Dermis microvascular lymphatic vessel endothelial cell (primary cell): Measurements from ENCODE around the gene DAND5. TPM values are rescaled to one million over a fixed set of nuclear protein-coding genes. Genes with fewer than 3 reads are reported as not detected.
"Not testable (repeated sequence)": the region's sequence is repeated elsewhere in the genome, so short reads cannot be mapped to it uniquely, and the experiment has no call there.

Experiments
- DNase-seq, 2 donors: peaks; one replicate each; pipeline versions ENCODE4 v3.0.0 to v3.0.0-alpha.2; 2010; ENCODE audit warnings: low read depth in 2 of 2
- total RNA-seq: library from RNA; depleted of rRNA; stranded (reverse); fragments of >200 nt; gene quantifications from 2 replicates; pipeline ENCODE4 v1.2.1, GENCODE V29; 2014

Gene DAND5
- total RNA-seq, 1 donor from 2014 or later, result 0.26 TPM

DNA sequence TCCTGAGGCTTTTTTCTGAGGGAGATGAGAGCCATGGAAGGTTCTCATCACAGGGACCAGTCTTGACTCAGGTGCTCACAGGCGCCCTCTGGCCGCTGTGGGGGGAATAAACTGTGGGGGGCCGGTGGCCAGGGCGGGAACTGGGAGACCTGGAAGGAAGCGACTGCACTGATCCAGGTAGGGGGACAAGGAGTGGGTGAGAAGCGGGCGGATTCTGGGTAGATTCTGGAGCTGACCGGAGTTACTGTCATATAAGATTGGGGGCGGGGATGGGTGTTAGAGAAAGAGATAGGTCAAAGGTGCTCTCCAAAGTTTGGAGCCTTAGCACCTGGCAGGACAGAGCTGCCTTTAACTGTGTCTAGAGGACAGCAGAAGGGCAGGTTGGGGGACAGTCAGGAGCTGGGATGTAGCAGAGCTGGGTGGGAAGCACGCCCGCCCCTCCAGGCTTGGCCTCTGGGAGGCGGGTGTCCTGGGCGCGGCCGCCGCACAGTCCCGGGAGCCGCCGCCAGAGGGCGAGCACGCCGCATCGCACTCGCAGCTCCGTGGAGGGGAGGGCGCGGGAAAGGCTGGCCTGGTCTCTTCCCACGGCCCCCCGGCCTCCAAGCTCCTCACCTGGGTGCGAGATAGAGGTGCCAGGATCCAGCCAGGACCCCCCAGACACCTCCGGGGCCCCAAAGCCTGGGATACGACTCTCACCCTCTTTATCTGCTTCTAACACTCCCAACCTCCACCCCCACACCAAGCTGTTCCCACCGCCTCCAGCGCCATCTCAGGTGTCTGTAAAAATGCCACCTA is 4.2 kb upstream of the DAND5 start:
- DNase-seq, result peak in 1 of 2 donors; percentile 79

DNA sequence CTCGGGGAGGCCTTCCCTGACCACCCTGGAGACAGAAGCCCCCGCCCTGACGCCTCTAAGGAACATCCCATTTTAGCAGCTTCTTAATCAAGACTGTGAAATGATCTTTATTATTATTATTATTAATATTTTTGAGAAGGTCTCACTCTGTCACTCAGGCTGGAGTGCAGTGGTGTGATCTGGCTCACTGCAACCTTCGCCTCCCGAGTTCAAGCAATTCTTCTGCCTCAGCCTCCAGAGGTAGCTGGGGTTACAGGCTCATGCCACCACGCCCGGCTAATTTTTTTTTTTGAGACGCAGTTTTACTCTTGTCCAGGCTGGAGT is 3.6 kb upstream of the DAND5 start:
- DNase-seq, result no peak

DNA sequence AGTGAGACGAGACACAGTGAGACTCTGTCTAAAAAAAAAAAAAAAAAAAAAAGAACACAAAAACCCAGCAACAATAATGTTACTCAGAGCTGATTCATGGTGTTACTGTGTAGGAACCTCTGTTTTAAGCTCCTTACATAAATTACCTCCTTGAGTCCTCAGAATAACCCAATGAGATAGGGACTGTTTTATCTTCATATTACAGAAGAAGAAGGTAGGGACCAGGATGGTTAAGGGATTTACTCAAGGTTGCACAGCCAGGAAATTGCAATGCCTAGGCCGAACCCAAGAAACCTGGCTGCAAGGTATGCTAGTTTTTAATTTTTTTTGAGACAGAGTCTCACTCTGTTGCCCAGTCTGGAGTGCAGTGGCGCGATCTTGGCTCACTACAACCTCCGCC is 1.5 kb upstream of the DAND5 start:
- no peak for DNase-seq

DNA sequence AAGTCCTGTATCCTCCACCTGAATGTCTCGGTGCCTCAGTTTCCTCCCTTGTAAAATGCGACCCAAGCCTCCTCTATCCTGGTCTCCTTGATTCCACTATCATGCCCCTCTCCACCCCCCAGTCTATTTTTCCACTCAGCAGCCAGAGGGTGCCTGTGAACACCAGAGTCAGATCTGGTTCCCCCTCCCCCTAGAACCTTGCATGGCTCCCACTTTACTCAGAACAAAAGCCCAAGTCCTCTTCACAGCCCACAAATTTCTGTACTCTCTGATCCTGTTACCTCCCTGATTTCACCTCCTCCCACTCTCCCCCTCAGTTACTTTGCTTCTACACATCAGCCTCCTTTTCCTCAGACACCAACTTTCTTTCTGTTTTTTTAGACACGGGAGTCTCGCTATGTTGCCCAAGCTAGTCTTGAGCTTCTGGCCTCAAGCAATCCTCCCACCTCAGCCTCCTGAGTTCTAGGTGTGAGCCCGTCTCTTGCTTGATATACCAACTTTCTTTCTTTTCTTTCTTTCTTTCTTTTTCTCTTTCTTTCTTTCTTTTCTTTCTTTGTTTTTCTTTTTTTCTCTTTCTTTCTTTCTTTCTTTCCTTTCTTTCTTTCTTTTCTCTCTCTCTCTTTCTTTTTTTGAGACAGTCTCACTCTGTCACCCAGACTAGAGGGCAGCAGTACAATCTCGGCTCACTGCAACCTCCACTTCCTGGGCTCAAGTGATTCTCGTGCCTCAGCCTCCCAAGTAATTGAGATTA is 869 bp downstream of the DAND5 start:
- no peak for DNase-seq

DNA sequence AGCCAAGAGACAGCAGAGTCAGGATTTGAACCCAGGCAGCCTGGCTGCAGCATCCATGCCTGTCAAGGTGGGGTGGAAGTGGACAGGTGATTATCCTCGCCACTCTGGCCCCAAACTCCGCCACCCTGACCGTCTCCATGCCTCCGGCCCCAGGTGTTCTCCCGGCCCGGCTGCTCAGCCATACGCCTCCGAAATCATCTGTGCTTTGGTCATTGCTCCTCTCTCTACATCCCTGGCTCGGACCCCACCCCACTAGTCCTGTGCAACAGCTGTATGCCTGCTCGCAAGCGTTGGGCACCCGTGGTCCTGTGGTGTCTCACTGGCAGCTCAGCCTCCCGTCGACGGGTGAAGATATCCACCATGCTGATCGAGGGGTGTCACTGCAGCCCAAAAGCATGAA is 3.9 kb downstream of the DAND5 start:
- DNase-seq, result no peak

DNA sequence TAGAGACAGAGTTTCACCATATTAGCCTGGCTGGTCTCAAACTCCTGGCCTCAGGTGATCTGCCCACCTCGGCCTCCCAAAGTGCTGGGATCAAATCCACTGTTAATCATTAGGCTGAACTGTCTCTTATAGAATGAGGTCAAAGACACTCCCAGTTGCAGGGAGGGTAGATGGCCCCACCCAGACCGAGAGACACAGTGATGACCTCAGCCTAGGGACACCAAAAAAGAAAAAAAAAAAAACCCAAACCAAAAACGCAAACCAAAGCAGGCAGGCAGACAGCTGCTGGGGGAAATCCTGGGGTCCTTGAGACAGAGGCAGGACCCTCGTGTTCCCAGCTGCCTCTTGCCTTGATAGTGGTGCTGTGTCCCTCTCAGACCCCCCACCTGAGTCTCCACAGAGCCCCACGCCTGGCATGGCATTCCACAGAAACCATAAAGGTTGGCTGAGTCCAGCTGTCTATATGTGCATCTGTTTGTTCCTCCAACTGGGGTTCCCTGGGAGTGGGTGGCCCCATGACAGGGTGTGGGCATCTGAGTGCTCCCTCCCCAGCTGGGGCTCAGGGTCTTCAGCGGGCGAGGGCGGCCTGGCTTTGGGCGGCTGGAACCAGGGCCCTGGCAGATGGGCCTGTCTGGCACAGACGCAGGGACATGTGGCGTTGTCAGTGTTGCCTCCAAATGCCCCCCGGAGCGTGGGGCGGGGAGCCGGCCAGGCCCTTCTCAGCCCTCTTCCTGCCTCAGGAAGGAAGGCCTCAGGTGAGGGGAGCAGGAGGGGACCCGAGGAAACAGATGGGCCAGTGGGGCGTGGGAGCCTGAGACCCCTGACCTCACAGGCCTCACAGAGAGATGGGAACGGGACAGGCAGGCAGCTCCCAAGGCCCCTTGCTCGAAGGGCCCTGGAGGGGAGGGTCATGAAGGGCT is 5.2 kb downstream of the DAND5 start:
- DNase-seq, result peak; percentile 80 to 92

DNA sequence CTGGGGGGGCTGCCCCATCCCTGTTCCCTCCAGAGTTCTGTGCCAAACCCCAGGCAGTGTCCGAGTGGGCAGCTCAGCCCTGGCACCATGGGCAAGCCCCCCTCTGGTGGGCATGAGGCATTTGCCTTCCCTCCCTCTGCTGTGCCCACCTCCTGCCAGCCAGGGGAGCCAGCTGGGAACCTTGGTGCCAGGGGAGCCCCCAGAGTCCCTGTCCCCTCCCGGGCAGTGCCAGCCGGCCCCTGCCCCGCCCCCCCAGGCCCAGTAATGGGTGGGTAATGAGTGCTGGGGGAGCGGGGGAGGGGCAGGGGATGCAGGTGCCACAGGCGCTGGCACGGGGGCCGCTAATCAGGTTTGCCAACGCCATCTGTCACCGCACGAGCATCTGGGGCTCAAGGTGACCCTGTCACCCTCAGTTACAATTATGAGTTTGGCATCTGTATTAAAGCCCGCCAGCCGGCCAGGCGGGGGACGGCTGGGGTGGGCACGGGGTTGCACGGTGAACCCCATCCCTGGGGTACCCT is 5.9 kb downstream of the DAND5 start:
- no peak for DNase-seq

DNA sequence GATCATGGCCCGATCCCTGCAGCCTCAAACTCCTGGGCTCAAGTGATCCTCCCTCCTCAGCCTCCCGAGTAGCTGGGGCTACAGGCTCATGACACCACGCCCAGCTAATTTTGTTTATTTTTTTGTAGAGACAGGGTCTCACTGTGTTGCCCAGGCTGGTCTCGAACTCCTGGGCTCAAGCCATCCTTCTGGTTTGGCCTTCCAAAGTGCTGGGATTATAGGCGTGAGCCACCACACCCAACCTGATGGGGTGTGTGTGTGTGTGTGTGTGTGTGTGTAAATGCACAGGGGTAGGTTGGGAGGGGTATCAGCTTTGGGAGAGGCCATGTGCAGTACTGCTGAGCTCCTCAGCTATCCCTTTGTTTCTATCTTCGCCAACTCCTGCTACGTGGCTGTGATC is 6.7 kb downstream of the DAND5 start:
- not testable (repeated sequence) for DNase-seq

DNA sequence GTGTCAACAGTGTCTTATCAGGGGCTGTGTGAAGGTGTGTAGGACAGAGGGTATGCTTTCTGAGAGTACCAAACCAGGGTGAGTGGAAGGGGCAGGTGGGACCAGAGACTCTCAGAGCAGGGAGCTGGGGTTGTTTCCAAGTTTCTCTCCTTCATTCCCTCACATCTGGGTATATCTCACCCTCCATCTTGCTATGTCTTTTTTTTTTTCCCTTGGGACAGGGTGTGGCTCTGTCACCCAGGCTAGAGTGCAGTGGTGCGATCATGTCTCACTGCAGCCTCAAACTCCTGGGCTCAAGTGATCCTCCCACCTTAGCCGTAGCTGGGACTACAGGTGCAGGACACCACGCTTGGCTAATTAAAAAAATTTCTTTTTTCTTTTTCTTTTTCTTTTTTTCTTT is 10.6 kb downstream of the DAND5 start:
- no peak for DNase-seq

DNA sequence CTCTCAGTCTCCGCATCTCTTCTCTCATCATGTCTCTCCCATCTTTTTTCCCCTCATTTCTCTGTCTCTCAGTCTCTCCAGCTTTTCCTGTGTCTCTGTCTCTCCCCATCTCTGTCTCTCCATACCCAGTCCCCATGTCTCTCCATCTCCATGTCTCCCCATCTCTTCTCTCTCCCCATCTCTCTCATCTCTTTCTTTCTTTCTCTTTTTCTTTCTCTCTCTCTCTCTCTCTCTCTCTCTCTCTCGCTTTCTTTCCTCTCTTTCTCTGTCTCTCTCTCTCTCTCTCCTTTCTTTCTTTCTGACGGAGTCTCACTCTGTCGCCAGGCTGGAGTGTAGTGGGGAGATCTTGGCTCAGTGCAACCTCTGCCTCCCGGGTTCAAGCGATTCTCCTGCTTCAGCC is 13.3 kb downstream of the DAND5 start:
- no peak for DNase-seq

DNA sequence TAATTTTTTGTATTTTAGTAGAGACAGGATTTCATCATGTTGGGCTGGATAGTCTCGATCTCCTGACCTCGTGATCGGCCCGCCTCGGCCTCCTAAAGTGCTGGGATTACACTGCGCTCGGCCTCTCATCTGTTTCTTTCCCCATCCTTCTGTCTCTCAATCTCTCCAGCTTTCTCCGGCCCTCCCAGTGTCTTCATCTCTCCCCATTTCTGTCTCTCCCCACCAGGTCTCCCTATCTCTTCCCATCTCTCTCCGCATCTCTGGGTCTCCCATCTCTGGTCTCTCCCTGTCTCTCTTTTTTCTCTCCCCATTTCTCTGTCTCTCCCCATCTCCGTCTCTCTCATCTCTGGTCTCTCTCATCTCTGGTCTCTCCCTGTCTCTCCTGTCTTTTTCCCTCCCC is 13.7 kb downstream of the DAND5 start:
- no peak for DNase-seq

DNA sequence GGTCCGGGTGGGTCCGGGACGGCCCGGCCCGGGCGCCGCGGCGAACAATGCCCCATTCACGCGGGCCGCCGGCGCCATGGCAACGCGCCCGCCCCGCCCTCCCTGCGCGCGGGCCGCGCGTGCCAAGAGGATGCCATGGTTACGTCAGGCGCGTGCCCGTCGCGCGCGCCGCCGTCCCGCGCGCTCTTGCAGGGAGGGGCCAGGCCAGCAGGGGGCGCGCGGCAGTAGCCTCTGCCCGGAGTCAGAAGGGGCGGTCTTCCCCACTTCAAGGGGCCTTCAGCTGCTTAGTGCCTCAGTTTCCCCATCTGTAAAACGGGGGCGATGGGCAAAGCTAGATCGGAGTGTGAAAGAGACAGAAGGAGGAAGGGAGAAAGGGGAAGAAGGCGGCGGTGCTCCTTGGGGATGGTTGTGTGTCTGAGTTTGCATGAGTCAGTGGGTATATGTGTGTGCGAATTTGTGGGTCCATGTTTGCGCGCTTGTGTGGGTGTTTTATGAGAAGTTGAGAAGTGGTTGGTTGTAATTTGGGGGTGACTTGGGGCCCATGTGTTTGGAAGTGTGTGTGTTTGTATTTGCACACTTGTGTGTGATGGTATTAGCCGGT is 14.3 kb downstream of the DAND5 start:
- peak in 1 of 2 donors; percentile 81 for DNase-seq

DNA sequence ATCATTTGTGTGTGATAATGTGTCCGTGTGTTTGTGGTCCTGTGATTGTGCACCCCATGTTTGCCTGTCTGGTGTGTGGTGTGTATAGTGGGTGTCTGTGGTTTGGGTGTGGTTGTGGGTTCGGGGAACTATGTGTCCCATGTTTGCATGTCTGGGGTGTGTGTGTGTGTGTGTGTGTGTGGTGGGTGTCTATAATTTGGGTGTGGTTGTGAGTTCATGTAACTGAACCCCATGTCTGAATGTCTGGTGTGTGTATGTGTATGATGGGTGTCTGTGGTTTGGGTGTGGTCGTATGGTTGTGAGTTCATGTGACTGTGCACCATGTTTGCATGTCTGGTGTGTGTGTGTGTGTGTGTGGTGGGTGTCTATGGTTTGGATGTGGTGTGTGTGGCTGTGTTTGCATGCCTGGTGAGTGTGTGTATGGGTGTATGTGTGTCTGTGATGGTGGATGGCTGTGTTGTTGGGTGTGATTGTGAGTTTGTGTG is 14.8 kb downstream of the DAND5 start:
- no peak for DNase-seq

DNA sequence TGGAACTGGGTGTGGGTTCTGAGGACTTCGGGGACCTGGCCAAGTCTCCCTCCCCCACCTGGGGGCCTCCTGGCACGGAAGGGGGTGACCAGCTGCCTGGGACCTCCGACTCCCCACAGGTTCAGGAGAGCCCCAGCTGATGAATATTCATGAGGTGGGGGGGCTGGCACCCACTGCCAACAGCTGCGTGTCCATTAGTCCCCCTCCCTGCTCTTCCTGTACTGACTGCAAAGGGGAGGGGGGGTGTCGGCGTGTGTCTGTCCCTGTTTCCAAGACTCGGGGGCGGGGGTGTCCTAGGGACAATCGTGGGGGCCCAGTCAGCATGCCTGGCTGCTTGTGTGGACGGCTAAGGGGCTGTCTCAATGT is 15.3 kb downstream of the DAND5 start:
- no peak for DNase-seq

DNA sequence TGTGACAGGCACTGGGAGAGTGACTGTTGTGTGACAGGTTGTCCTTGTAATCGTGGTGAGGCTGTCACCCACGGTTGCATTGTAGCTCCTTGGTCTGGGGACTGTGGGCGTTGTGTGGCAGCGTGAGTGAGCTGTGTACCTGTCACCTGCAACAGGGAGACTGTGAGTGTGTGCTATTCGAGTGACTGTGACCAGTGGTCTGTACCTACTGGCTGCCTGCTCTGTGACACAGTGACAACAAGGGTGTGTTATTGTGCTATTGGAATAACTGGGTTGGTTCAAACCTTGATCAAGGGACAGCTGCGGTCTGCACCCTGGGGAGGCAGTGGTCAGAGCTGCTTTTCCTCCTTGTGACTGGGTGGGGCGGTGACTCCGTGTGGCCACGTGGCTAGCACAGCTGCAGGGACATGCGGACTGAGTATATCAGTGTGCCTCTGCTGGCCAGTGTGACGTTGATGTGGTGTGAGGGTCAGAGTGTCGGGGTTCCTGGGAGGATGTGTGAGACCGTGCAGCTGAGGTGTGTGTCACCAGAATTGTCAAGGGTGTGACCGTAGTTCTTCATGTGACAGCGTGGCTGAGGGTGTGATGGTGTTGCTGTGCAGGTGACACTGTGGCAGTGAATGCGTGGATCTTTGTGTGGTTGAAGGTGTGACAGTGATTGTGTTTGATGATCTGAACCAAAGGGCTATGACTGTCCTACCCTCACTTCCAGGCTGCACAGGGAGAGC is 15.8 kb downstream of the DAND5 start:
- peak in 1 of 2 donors; percentile 39 for DNase-seq

DNA sequence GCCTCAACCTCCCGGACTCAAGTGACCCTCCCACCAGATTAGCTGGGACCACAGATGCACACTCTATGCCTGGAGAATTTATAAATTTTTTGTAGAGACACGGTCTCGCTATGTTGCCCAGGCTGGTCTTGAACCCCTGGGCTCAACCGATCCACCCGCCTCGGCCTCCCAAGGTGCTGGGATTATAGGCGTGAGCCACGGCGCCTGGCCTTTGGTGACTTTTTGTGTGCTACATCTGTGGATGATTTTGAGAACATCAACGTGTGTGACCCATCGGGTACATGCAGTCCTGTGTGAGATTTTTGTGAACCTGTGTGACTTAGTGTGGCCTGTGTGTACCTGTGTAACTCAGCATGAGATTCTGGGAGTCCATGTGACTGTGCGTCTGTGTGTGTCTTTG is 17.4 kb downstream of the DAND5 start:
- no peak for DNase-seq

DNA sequence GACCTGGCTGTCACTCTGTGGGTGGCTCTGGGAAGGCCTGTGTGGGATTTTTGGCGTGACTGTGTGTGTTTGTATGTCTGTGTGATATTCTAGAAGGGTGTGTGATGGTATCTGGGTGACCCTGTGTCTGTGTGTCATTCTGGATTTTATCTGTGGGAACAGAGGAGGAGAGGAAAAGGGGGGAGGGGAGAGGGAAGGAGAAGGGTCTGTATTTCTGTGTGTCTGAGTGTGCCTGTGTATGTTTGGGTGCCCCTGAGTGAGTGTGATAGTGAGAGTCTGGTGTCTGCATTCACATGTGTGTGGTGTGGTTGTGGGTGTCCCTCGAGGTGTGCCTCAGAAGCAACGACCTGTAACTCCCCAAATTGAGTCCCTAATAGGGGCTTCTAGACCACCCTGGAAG is 17.8 kb downstream of the DAND5 start:
- DNase-seq, result no peak

DNA sequence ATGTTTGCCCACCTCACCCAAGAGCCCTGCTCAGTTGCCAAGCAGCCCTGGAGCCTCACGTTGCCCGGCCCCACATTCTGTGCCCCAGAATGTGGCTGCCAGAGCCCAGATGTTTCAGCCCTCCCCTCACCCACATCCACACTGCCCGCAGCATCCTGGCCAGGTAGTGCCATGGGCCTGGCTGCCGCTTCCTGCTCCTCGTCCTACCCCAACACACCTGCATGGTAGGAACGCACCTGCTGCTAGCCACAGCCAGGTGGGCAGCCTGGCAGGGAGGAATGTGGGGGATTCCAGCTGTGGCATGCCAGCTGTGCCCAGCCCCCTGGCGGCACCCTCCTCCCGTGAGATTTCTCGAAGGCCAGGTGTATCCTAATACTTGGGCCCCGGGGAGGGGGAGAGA is 18.4 kb downstream of the DAND5 start:
- no peak for DNase-seq

DNA sequence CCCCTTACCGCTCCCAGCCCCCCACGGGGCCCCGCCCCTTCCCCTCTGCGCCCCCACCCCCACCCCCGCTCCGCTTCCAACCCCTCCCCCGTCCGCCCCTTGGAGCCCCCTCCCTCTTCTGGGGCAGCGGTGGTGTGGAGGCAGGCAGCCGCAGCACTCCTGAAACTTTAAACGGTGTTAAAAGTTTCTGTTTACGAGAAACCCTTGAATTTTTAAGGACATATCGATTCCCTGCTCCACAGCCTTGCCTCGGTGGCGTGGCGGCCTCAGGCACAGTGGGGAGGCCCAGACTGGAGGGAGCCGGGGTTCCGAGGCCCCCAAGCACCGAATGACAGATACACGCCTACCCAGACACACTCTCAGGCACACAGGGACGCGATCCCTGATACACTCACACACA is 21.1 kb downstream of the DAND5 start:
- DNase-seq, result no peak

DNA sequence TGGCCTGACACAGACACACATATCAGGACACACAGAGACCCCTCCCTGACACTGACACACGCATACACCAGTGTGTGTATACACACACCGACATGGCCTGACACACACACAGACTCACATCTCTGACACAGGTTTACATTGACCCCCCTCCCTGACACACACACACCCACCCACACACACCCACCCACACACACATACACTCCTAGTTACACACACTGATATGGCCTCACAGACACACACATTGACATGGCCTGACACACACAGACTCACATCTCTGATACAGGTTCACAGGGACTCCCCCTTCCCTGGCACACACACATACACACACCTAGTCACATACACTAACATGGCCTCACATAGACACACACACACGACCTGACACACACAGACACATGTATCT is 21.5 kb downstream of the DAND5 start:
- DNase-seq, result no peak

DNA sequence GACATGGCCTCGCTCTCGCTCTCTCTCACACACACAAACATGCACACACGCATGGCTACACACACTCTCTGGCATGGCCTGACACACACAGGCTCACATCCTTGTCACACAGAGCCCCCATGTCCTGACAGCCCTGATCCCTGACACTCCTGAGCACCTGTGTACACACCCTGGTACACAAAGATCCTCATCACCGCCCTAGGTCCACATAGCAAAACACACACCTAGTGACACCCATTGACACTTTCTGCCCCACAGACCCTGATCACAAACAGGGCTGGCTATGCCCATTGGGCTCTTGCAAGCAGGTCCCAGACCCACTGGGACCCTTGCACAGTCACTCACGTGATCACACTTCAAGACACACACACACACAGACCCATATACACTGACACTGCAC is 21.9 kb downstream of the DAND5 start:
- DNase-seq, result no peak
